ENCODE data around the gene CNTN4. TPM values are rescaled to one million over a fixed set of nuclear protein-coding genes. Genes with fewer than 3 reads are reported as not detected.
A peak's percentile ranks its signal among the peaks of the same experiment; 100 is the strongest.
"Not testable (repeated sequence)": the region's sequence is repeated elsewhere in the genome, so short reads cannot be mapped to it uniquely, and the experiment has no call there.

The CNTN4 gene
- total RNA-seq, 1 experiment from 2014 or later: 51.3 TPM

- Mint-ChIP-seq H3K9me3 (ENCODE audit: unreplicated experiment) (no peaks in the 10 kb centered on the region), H3K27me3 (ENCODE audit: insufficient read depth, unreplicated experiment) (no peaks in the 10 kb centered on the region), H3K4me3 (ENCODE audit: unreplicated experiment) (no peak overlapping the region), H3K27ac (ENCODE audit: unreplicated experiment) (no peak overlapping the region), H3K4me1 (ENCODE audit: low read depth, unreplicated experiment) (no peaks in the 10 kb centered on the region), H3K36me3 (ENCODE audit: insufficient read depth, unreplicated experiment) (no peaks in the 10 kb centered on the region)
- Histone ChIP-seq H3K9me3 (no peaks in the 10 kb centered on the region), H3K4me3 (ENCODE audit: low read depth, low read length) (no peak overlapping the region), H3K36me3 (ENCODE audit: control insufficient read depth, insufficient read depth, low read length) (no peaks in the 10 kb centered on the region), H3K27me3 (replicated peaks; ENCODE audit: control insufficient read depth, insufficient read depth, low read length) (no peaks in the 10 kb centered on the region), H3K4me1 (0 out of 2 replicates have a peak, but pooled peaks cover 10% of the 10 kb centered on the region)
- BruUV-seq (replicated peaks): no TSS peak
- intact Hi-C loops (cut with micrococcal nuclease; ENCODE audit: unreplicated experiment): no loop called here
- POLR2A ChIA-PET: no interaction called here
- TF ChIP-seq, protein P1, sequence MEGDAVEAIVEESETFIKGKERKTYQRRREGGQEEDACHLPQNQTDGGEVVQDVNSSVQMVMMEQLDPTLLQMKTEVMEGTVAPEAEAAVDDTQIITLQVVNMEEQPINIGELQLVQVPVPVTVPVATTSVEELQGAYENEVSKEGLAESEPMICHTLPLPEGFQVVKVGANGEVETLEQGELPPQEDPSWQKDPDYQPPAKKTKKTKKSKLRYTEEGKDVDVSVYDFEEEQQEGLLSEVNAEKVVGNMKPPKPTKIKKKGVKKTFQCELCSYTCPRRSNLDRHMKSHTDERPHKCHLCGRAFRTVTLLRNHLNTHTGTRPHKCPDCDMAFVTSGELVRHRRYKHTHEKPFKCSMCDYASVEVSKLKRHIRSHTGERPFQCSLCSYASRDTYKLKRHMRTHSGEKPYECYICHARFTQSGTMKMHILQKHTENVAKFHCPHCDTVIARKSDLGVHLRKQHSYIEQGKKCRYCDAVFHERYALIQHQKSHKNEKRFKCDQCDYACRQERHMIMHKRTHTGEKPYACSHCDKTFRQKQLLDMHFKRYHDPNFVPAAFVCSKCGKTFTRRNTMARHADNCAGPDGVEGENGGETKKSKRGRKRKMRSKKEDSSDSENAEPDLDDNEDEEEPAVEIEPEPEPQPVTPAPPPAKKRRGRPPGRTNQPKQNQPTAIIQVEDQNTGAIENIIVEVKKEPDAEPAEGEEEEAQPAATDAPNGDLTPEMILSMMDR (IDR thresholded peaks at IDR 0.05; ENCODE audit: insufficient read depth in 1 of 2, low read depth in 1 of 2, low read length in 1 of 2, severe bottlenecking in 1 of 2, unreplicated experiment in 1 of 2): no peak
- CTCF ChIA-PET: no interaction called here
- no peak for DNase-seq
Measured at GRCh38 chr3:2525968-2526367, 427.3 kb downstream of the CNTN4 start.

DNA sequence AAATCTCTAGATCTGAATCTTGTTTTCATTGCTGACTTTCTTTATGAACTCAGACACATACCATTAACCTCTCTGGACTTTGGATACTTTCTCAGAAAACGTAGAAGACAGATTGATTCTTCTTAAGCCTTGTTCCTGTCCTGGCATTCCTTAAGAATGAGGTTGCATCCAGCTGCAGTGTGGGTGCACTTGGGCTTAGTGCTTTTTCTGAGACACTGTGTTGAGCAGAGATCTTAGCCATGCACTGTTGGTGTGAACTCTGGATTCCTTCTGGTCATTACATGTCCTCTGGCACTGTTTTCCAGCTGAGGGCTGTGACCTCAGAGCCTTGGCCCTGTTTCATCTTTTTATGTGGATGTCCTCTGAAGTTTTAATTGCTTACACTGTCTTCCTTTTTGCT, 428.3 kb downstream of the CNTN4 start:
- H3K27me3 ChIP-seq (replicated peaks; ENCODE audit: control insufficient read depth, insufficient read depth, low read length): no peaks in the 10 kb centered on the region
- Mint-ChIP-seq H3K9me3 (ENCODE audit: unreplicated experiment) (no peaks in the 10 kb centered on the region), H3K4me1 (ENCODE audit: low read depth, unreplicated experiment) (no peaks in the 10 kb centered on the region), H3K4me3 (ENCODE audit: unreplicated experiment) (no peak overlapping the region), H3K27me3 (ENCODE audit: insufficient read depth, unreplicated experiment) (no peaks in the 10 kb centered on the region), H3K27ac (ENCODE audit: unreplicated experiment) (no peak overlapping the region), H3K36me3 (ENCODE audit: insufficient read depth, unreplicated experiment) (no peaks in the 10 kb centered on the region)
- no TSS peak for BruUV-seq (replicated peaks)
- ChIA-PET CTCF (no interaction called here), POLR2A (no interaction called here)
- no peaks in the 10 kb centered on the region for H3K36me3 ChIP-seq (ENCODE audit: control insufficient read depth, insufficient read depth, low read length)
- H3K4me3 ChIP-seq (ENCODE audit: low read depth, low read length): no peak overlapping the region
- DNase-seq: peak; percentile 2 to 31
- TF ChIP-seq, protein P1 (IDR thresholded peaks at IDR 0.05; ENCODE audit: insufficient read depth in 1 of 2, low read depth in 1 of 2, low read length in 1 of 2, severe bottlenecking in 1 of 2, unreplicated experiment in 1 of 2): no peak
- 0 out of 2 replicates have a peak, but pooled peaks cover 10% of the 10 kb centered on the region for H3K4me1 ChIP-seq
- H3K9me3 ChIP-seq: no peaks in the 10 kb centered on the region
- intact Hi-C loops (cut with micrococcal nuclease; ENCODE audit: unreplicated experiment): no loop called here

DNA sequence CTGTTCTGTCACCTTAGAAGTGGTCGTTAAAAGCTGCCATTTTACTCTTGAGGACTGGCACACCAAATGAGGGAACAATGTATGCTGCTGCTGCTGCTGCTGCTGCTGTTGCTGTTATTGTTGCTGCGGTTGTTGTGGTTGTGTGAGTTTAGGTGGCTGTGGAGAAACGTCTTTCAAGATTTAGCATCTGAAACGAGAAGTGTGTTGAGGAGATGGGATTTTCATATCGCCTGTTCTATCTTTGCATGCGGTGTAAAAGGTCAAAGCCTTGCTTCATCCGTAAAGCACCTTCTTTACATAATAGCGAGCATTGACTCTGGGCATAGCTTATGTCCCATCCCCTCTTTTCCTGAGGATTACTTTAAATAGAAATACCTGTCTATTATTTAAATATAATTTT, 428.7 kb downstream of the CNTN4 start:
- H3K9me3 Mint-ChIP-seq (ENCODE audit: unreplicated experiment); H3K4me1 Mint-ChIP-seq (ENCODE audit: low read depth, unreplicated experiment); H3K36me3 Mint-ChIP-seq (ENCODE audit: insufficient read depth, unreplicated experiment); DNase-seq; BruUV-seq (replicated peaks); H3K27me3 ChIP-seq (replicated peaks; ENCODE audit: control insufficient read depth, insufficient read depth, low read length); H3K9me3 ChIP-seq; H3K4me3 Mint-ChIP-seq (ENCODE audit: unreplicated experiment); H3K36me3 ChIP-seq (ENCODE audit: control insufficient read depth, insufficient read depth, low read length); POLR2A ChIA-PET; CTCF ChIA-PET; H3K4me3 ChIP-seq (ENCODE audit: low read depth, low read length); H3K27me3 Mint-ChIP-seq (ENCODE audit: insufficient read depth, unreplicated experiment); intact Hi-C loops (cut with micrococcal nuclease; ENCODE audit: unreplicated experiment); H3K27ac Mint-ChIP-seq (ENCODE audit: unreplicated experiment): not testable (repeated sequence)
- H3K4me1 ChIP-seq: 0 out of 2 replicates have a peak, but pooled peaks cover 10% of the 10 kb centered on the region

GRCh38 chr3:2534767-2535166, 436.1 kb downstream of the CNTN4 start:
- H3K27ac Mint-ChIP-seq (ENCODE audit: unreplicated experiment); DNase-seq; H3K27me3 ChIP-seq (replicated peaks; ENCODE audit: control insufficient read depth, insufficient read depth, low read length); POLR2A ChIA-PET; H3K4me1 Mint-ChIP-seq (ENCODE audit: low read depth, unreplicated experiment); BruUV-seq (replicated peaks); H3K4me3 ChIP-seq (ENCODE audit: low read depth, low read length); H3K36me3 ChIP-seq (ENCODE audit: control insufficient read depth, insufficient read depth, low read length); H3K36me3 Mint-ChIP-seq (ENCODE audit: insufficient read depth, unreplicated experiment); H3K9me3 ChIP-seq; H3K4me1 ChIP-seq; H3K4me3 Mint-ChIP-seq (ENCODE audit: unreplicated experiment); CTCF ChIA-PET; H3K9me3 Mint-ChIP-seq (ENCODE audit: unreplicated experiment); intact Hi-C loops (cut with micrococcal nuclease; ENCODE audit: unreplicated experiment); H3K27me3 Mint-ChIP-seq (ENCODE audit: insufficient read depth, unreplicated experiment): not testable (repeated sequence)
